Iris pigment epithelial cell (primary cell): ENCODE results near the gene CAMTA1.

ENCODE experiments used
- DNase-seq: peaks from one replicate; pipeline ENCODE4 v3.0.0-alpha.2; 2011; ENCODE audit warnings: low read depth

CAMTA1 gene

GRCh38 chr1:7455796-7456721 is 670.8 kb downstream of the CAMTA1 start:
- DNase-seq, result no peak

GRCh38 chr1:7456722-7457082 is 671.4 kb downstream of the CAMTA1 start:
- DNase-seq, result no peak

- DNase-seq, result no peak
These were observed 672.6 kb downstream of the CAMTA1 start for GRCh38 chr1:7457811-7458210.

GRCh38 chr1:7458946-7459345 is 673.7 kb downstream of the CAMTA1 start:
- DNase-seq, result no peak

GRCh38 chr1:7459914-7460313 is 674.7 kb downstream of the CAMTA1 start:
- no peak for DNase-seq

GRCh38 chr1:7460807-7461206 is 675.6 kb downstream of the CAMTA1 start:
- no peak for DNase-seq

- no peak for DNase-seq
These were observed 677.4 kb downstream of the CAMTA1 start for GRCh38 chr1:7462617-7463016.

GRCh38 chr1:7463526-7463925 is 678.3 kb downstream of the CAMTA1 start:
- no peak for DNase-seq

GRCh38 chr1:7464736-7465135 is 679.5 kb downstream of the CAMTA1 start:
- no peak for DNase-seq

GRCh38 chr1:7467476-7468175 is 682.4 kb downstream of the CAMTA1 start:
- DNase-seq, result no peak

GRCh38 chr1:7468248-7468647 is 683.0 kb downstream of the CAMTA1 start:
- no peak for DNase-seq

- DNase-seq, result peak; percentile 11
These were observed 684.1 kb downstream of the CAMTA1 start for GRCh38 chr1:7469255-7469938.

GRCh38 chr1:7470904-7471638 is 685.8 kb downstream of the CAMTA1 start:
- peak; percentile 98 for DNase-seq

GRCh38 chr1:7471836-7472235 is 686.6 kb downstream of the CAMTA1 start:
- peak; percentile 25 for DNase-seq

GRCh38 chr1:7473223-7474142 is 688.2 kb downstream of the CAMTA1 start:
- no peak for DNase-seq

- DNase-seq, result no peak
These were observed 688.9 kb downstream of the CAMTA1 start for GRCh38 chr1:7474143-7474490.

- DNase-seq, result no peak
These were observed 689.7 kb downstream of the CAMTA1 start for GRCh38 chr1:7474786-7475502.

GRCh38 chr1:7475691-7476090 is 690.4 kb downstream of the CAMTA1 start:
- no peak for DNase-seq

GRCh38 chr1:7476402-7476801 is 691.1 kb downstream of the CAMTA1 start:
- DNase-seq, result no peak

GRCh38 chr1:7476861-7477547 is 691.8 kb downstream of the CAMTA1 start:
- no peak for DNase-seq
